ENCODE measurements around the gene HSFX3.
"Not testable (repeated sequence)": the region's sequence is repeated elsewhere in the genome, so short reads cannot be mapped to it uniquely, and the experiment has no call there.

The HSFX3 gene

DNA sequence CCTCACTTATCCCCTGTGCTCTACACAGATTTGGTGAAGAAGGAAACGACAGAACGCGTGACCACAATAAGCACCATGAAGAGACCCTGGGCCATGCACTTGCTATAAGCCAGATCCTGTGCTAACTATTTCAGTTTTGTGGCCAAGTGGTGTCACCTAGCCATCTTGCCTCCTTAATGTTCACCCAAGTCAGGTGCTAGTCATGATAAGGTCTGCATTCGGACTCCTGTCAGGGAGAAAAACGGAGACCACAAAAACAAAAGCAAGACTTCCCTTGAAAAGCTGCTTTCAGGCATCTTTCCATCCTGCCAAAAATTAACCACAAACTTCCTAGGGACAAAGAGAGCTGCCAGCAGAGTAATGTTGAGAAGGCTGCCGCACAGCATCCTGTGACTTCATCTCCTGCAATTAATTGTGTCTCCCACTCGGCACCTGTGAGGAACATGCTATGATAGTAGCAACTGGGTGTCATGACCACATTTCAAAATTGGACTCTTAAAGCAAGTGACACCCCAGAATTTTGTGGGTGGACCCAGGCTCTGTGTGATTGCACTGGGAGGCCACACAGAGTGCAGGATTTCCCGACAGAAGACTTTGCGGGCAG, 35.8 kb downstream of the HSFX3 start:
- no peak for DNase-seq

GRCh38 chrX:149512225-149512885, 37.4 kb downstream of the HSFX3 start:
- peak; percentile 37 for DNase-seq

- no peak for DNase-seq
Observed at GRCh38 chrX:149511081-149511480, 38.6 kb downstream of the HSFX3 start.

DNA sequence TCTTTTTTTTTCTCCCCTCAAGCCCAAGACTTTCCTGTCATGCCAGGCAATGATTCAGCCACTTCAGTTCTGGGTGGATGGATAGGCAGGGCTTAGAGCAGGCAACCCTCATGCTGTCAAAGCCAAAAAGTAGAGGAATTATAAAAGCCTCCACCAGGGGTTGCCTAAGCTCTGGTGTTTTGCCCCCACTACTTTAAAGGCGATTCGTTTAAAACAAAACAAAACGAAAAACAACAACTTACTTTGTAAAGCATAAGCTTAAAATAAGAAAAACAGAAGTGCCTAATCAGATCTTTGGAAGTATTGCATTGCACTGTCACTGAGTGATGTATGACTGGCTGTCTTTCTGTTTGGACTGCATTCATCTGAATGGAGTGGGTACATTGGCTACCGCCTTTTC, 39.3 kb downstream of the HSFX3 start:
- no peak for DNase-seq

- no peak for DNase-seq
Observed at GRCh38 chrX:149508467-149508866, 41.3 kb downstream of the HSFX3 start.

- DNase-seq: no peak
Observed at GRCh38 chrX:149506349-149506748, 43.4 kb downstream of the HSFX3 start.

GRCh38 chrX:149505671-149506070, 44.1 kb downstream of the HSFX3 start:
- DNase-seq: no peak

- peak; percentile 73 for DNase-seq
Observed at GRCh38 chrX:149504915-149505651, 44.6 kb downstream of the HSFX3 start, which contains the start of gene IDS. Gene IDS (minus strand): TSS chrX:149505306. CDS start chrX:149505137, 169 bp downstream.

DNA sequence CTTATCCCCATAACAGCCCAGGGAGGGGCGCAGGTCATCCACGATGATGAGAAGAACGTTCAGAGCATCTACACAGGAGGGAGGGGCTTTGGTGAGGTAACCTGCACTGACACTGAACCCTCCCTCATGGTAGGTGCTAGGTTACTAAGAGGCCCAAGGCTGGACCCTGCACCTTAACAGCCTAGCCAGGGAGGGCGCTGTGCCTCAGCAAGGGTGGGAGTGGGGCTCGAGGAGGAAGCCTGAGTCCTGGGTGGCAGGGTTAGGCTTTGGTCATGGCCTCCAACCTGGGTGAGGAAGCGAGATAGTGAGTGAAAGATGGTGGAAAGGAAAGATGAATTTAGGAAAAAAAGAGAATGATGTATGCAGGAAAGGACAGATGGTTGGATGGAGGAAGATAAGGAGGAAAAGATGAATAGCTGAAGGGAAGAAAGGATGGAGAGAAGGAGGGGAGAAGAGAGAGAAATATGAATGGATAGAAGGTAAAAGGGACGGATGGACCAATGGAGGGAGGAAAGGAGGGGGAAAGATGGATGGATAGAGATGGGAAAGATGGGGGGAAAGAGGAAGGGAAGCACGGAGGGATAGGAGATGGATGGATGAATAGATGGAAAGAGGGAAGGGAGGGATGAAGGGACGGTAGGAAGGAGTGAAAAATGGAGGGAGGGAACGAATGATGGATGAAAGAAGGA, 45.4 kb downstream of the HSFX3 start:
- DNase-seq: peak; percentile 29

DNA sequence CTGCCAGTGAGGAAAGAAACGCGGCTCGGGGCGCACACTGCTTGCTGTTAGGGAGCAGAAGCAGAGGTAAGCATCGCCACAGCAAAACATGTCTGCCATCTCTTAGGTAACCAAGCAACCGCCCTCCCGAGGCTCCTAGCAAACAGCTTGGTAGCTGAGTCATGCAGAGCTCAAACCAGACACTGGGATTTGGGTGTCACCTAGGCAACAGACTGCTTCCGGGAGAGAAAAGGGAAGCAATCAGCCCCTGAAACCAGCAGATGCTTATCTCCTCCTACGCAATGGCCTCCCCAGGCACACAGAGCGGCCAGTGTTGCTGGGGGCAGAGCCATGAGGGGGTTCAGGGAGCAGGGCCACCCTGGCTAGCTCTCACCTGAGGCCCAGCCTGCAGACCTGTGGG, 46.3 kb downstream of the HSFX3 start:
- peak; percentile 33 for DNase-seq

DNA sequence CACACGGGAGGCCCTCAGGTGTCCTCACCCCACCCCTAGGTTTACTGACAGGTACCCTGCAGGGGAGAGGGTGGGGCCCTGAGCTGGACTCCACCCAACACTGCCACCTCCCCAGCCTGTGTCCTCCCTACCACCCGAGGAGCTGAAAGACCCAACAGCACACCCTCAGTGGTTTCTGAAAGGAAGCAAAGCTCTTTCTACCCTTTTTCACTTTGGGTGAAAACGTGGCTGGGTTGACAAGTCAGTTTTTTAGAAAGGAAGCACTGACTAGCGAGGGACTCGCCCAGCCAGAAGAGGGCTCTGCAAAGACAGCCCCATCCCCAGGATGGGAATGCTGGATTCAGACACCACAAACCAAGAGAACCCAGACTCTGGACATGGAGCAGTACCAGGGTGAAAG, 46.8 kb downstream of the HSFX3 start:
- not testable (repeated sequence) for DNase-seq

- DNase-seq: no peak
Observed at GRCh38 chrX:149499766-149500165, 50.0 kb downstream of the HSFX3 start.

DNA sequence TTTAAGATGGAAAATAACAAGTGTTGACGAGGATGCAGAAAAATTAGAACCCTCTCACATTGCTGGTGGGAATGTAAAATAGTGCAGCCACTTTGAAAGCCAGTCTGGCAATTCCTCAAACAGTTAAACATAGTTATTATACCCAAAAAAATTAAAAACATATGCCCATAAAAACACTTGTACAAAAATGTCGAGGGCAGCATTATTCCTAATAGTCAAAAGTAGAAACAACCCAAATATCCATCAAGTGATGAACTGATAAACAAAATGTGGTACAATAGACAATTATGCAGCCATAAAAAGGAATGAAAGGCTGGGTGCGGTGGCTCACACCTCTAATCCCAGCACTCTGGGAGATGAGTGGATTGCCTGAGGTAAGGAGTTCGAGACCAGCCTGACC, 51.0 kb downstream of the HSFX3 start:
- DNase-seq: no peak

All from stimulated activated CD4-positive, alpha-beta T cell treated with anti-CD3 and anti-CD28 coated beads, Interleukin-12 subunit alpha, Interleukin-12 subunit beta, amount 100 ng/mL, for 4 hours (primary cell).